MM.1S (cell line): Measurements from ENCODE around the gene ACSL4.

Experiments used
- DNase-seq: peaks from one replicate; pipeline ENCODE4 v3.0.0-alpha.2; 2015
- H2AFZ ChIP-seq: fragments of 300-600 bp; sonication (generic); 2 replicates; pipeline ENCODE4 v1.6.0; 2016; ENCODE audit warnings: antibody characterized with exemption, low read length
- H3F3A ChIP-seq: fragments of 300-600 bp; sonication (generic); 2 replicates; pipeline ENCODE4 v1.6.1; 2016; ENCODE audit warnings: mild to moderate bottlenecking, antibody characterized with exemption, low read length, moderate library complexity, mixed read lengths; ENCODE audit not compliant: insufficient read depth
- H3K27ac ChIP-seq: fragments of 300-600 bp; sonication (generic); 2 replicates; pipeline ENCODE4 v1.5.1; 2016; ENCODE audit warnings: mild to moderate bottlenecking, low read length
- H3K27me3 ChIP-seq: fragments of 300-600 bp; sonication (generic); replicated peaks from 2 replicates; pipeline ENCODE4 v1.6.0; 2016; ENCODE audit warnings: low read length; ENCODE audit not compliant: insufficient read depth
- H3K36me3 ChIP-seq: fragments of 300-600 bp; sonication (generic); replicated peaks from 2 replicates; pipeline ENCODE4 v1.6.1; 2016; ENCODE audit warnings: mild to moderate bottlenecking, low read length, mixed read lengths; ENCODE audit not compliant: insufficient read depth
- H3K4me1 ChIP-seq: fragments of 300-600 bp; sonication (generic); 2 replicates; pipeline ENCODE4 v1.6.1; 2016; ENCODE audit warnings: low read length, mixed read lengths
- H3K4me2 ChIP-seq: fragments of 300-600 bp; sonication (generic); 2 replicates; pipeline ENCODE4 v1.6.0; 2016; ENCODE audit warnings: low read depth, low read length
- H3K4me3 ChIP-seq: fragments of 300-600 bp; sonication (generic); 2 replicates; pipeline ENCODE4 v1.5.1; 2016; ENCODE audit warnings: low read length, mixed read lengths
- H3K79me2 ChIP-seq: fragments of 300-600 bp; sonication (generic); 2 replicates; pipeline ENCODE4 v1.6.1; 2016; ENCODE audit warnings: mixed run types, low read length, mixed read lengths
- H3K9ac ChIP-seq: fragments of 300-600 bp; sonication (generic); 2 replicates; pipeline ENCODE4 v1.6.1; 2016; ENCODE audit warnings: low read length, mixed read lengths
- H3K9me2 ChIP-seq: fragments of 300-600 bp; sonication (generic); replicated peaks from 2 replicates; pipeline ENCODE4 v1.6.1; 2016; ENCODE audit warnings: mild to moderate bottlenecking, low read length, mixed read lengths; ENCODE audit not compliant: insufficient read depth
- H3K9me3 ChIP-seq: fragments of 300-600 bp; sonication (generic); replicated peaks from 2 replicates; pipeline ENCODE4 v1.6.1; 2016; ENCODE audit warnings: mild to moderate bottlenecking, low read length, mixed read lengths; ENCODE audit not compliant: insufficient read depth
- H4K20me1 ChIP-seq: fragments of 300-600 bp; sonication (generic); 2 replicates; pipeline ENCODE4 v1.6.1; 2016; ENCODE audit warnings: mild to moderate bottlenecking, low read length, moderate library complexity, mixed read lengths; ENCODE audit not compliant: insufficient read depth
- EZH2 ChIP-seq: fragments of 300-600 bp; sonication (generic); optimal IDR thresholded peaks from 2 replicates; pipeline ENCODE3; 2017; ENCODE audit warnings: low read depth, mild to moderate bottlenecking, antibody characterized with exemption, low read length, mixed read lengths
- EZH2phosphoT487 ChIP-seq: fragments of 300-600 bp; sonication (generic); IDR thresholded peaks from 2 replicates; pipeline ENCODE4 v1.6.1; 2018; ENCODE audit warnings: antibody characterized with exemption, low read length
- TF ChIP-seq, protein P1 (sequence below): fragments of 300-600 bp; sonication (generic); IDR thresholded peaks from 2 replicates; pipeline ENCODE4 v1.5.1; 2016; ENCODE audit warnings: antibody characterized with exemption, low read length, mixed read lengths

ACSL4 gene

DNA sequence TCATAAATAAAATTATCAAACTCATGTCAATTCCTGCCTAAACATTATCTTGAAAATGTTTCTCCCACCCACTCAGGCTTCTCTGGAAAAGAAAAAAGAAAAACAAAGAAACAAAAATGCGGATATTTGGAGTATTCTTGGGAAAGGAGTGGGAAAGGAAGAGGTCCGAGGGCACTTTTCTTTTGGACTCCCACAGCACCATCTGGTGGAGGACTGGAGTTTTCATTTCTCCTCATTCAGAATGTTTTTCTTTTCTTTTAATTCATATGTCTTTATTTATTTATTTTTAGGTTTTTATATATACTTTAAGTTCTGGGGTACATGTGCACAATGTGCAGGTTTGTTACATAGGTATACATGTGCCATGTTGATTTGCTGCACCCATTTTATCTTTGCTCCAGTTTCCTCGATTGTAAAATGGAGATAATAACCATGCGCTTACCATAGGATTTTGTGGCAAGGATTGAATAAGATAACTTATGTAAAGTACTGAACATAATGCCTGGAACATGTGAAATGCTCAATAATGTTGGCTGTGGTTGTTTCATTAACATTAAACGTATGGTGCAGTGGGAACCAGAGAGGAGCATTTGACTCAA lies 100.1 kb downstream of the ACSL4 start:
- DNase-seq, result peak; percentile 6
- H3K9ac ChIP-seq, result no peak overlapping the region

DNA sequence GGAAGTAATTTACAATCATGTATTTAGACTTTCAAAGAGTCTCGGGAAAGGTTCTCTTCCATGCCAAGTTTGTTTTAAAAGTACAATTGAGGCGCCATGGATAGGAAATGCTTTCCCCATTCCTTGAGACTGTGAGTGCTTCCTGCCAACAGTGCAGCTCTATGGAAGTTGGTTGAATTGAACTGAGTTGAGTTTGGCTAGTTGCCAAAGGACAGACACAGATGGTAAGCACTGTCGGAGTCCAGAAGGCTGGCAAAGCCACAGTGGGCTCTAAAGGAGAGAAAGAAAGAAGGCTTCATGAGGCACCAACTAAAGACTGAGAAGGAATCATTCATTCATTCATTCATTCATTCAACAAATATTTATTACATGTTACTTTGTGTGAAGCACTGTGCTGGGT lies 103.7 kb downstream of the ACSL4 start:
- H3K27ac ChIP-seq, result no peak overlapping the region
- no peaks in the 10 kb centered on the region for H3K9me2 ChIP-seq
- H3K4me3 ChIP-seq, result no peak overlapping the region
- H3K36me3 ChIP-seq, result no peaks in the 10 kb centered on the region
- DNase-seq, result no peak
- no peaks in the 10 kb centered on the region for H3K9me3 ChIP-seq
- no peaks in the 10 kb centered on the region for H4K20me1 ChIP-seq
- H3F3A ChIP-seq, result no peaks in the 10 kb centered on the region
- no peaks in the 10 kb centered on the region for H3K79me2 ChIP-seq
- TF ChIP-seq, protein P1, sequence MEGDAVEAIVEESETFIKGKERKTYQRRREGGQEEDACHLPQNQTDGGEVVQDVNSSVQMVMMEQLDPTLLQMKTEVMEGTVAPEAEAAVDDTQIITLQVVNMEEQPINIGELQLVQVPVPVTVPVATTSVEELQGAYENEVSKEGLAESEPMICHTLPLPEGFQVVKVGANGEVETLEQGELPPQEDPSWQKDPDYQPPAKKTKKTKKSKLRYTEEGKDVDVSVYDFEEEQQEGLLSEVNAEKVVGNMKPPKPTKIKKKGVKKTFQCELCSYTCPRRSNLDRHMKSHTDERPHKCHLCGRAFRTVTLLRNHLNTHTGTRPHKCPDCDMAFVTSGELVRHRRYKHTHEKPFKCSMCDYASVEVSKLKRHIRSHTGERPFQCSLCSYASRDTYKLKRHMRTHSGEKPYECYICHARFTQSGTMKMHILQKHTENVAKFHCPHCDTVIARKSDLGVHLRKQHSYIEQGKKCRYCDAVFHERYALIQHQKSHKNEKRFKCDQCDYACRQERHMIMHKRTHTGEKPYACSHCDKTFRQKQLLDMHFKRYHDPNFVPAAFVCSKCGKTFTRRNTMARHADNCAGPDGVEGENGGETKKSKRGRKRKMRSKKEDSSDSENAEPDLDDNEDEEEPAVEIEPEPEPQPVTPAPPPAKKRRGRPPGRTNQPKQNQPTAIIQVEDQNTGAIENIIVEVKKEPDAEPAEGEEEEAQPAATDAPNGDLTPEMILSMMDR, result no peak
- TF ChIP-seq EZH2 (no peak), EZH2phosphoT487 (no peak)
- H3K4me1 ChIP-seq, result no peaks in the 10 kb centered on the region
- no peaks in the 10 kb centered on the region for H3K27me3 ChIP-seq
- no peak overlapping the region for H3K4me2 ChIP-seq
- no peak overlapping the region for H2AFZ ChIP-seq
- H3K9ac ChIP-seq, result no peak overlapping the region

More for the DNA sequence above, 100.1 kb downstream of the ACSL4 start:
- TF ChIP-seq EZH2phosphoT487, result no peak
- TF ChIP-seq, protein P1, result peak; percentile 39
- Histone ChIP-seq H3K9me2 (no peaks in the 10 kb centered on the region), H3F3A (no peaks in the 10 kb centered on the region), H3K27me3 (no peaks in the 10 kb centered on the region), H2AFZ (0 out of 2 replicates have a peak overlapping the region, but pooled peaks have one; percentile 45), H3K9me3 (no peaks in the 10 kb centered on the region), H3K4me1 (no peaks in the 10 kb centered on the region), H3K4me3 (no peak overlapping the region), H4K20me1 (no peaks in the 10 kb centered on the region), H3K79me2 (no peaks in the 10 kb centered on the region), H3K27ac (no peak overlapping the region), H3K36me3 (no peaks in the 10 kb centered on the region), H3K4me2 (no peak overlapping the region)

DNA sequence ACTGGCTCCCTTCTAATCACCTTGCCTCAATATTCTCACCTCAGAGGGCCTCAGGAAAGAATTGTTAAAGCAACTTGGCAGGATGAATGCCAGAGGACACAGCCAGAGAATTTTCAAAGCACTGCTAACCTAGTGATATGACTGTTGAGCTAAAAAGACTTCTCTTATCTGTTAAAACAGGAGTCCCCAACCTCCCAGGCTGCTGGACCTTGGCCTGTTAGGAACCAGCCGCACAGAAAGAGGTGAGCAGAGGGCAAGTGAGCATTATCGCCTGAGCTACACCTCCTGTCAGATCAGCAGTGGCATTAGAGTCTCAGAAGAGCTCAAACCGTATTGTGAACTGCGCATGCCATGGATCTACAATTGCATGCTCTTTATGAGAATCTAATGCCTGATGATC lies 106.4 kb downstream of the ACSL4 start:
- Histone ChIP-seq H2AFZ (no peak overlapping the region), H3K9ac (no peak overlapping the region), H3K36me3 (no peaks in the 10 kb centered on the region), H3K4me3 (no peak overlapping the region), H3K4me2 (no peak overlapping the region), H4K20me1 (no peaks in the 10 kb centered on the region), H3K79me2 (no peaks in the 10 kb centered on the region), H3K27ac (no peak overlapping the region), H3K4me1 (no peaks in the 10 kb centered on the region), H3K9me3 (no peaks in the 10 kb centered on the region), H3K9me2 (no peaks in the 10 kb centered on the region), H3F3A (no peaks in the 10 kb centered on the region), H3K27me3 (no peaks in the 10 kb centered on the region)
- no peak for TF ChIP-seq EZH2phosphoT487
- no peak for TF ChIP-seq EZH2
- TF ChIP-seq, protein P1, result no peak
- DNase-seq, result no peak
